GM12878 (cell line): ENCODE data around the gene TRMT44. TPM values are rescaled to one million over a fixed set of nuclear protein-coding genes. Genes with fewer than 3 reads are reported as not detected.
A peak's percentile ranks its signal among the peaks of the same experiment; 100 is the strongest.

Source experiments
- CHD1 ChIP-seq: IDR thresholded peaks from 2 replicates; pipeline ENCODE4 v1.6.1; 2012; ENCODE audit warnings: low read depth, low read length, improper control_type of control experiment
- ESRRA ChIP-seq: IDR thresholded peaks from 2 replicates; pipeline ENCODE4 v1.6.1; 2012; ENCODE audit warnings: mild to moderate bottlenecking, low read length, improper control_type of control experiment
- JUND ChIP-seq: IDR thresholded peaks from 2 replicates; pipeline ENCODE4 v1.6.1; 2012; ENCODE audit warnings: low read depth, mild to moderate bottlenecking, low read length, improper control_type of control experiment, moderate library complexity
- NBN ChIP-seq: fragments of 450-650 bp; IDR thresholded peaks from 2 replicates; pipeline ENCODE4 v1.6.1; 2016
- NR2C2 ChIP-seq: IDR thresholded peaks from 2 replicates; pipeline ENCODE4 v1.6.1; 2011; ENCODE audit warnings: borderline replicate concordance, low read depth; ENCODE audit not compliant: control insufficient read depth, insufficient read length
- PAX8 ChIP-seq: fragments of 450-650 bp; IDR thresholded peaks from 2 replicates; pipeline ENCODE4 v1.6.1; 2017; ENCODE audit warnings: mild to moderate bottlenecking, moderate library complexity
- RUNX3 ChIP-seq: IDR thresholded peaks from 2 replicates; pipeline ENCODE4 v1.6.1; 2012; ENCODE audit warnings: low read length, inconsistent platforms
- polyA plus RNA-seq, 11 experiments: library from polyadenylated mRNA; depleted of rRNA in 4 of 11; unstranded in 6 of 11; stranded (reverse) in 5 of 11; fragments of >200 nt; fragmentation: Nextera tagmentation in 4 of 11; fragmentation: Illumina TruSeq in 1 of 11; extraction: Ambion mirVana in 4 of 11; extraction: Trizol in 1 of 11; gene quantifications; 1 replicate in 1 of 11; 2 replicates in 10 of 11; pipeline versions ENCODE4 v1.2.1 to v1.2.3, GENCODE V29; 2011 to 2016; ENCODE audit warnings: inconsistent platforms in 2 of 11, missing spikeins in 2 of 11, low read depth in 1 of 11
- total RNA-seq, 4 experiments: library from RNA; depleted of rRNA in 3 of 4; stranded (reverse); fragments of >200 nt in 3 of 4; fragmentation: Illumina TruSeq in 1 of 4; extraction: Trizol in 1 of 4; gene quantifications; 2 replicates each; pipeline versions ENCODE4 v1.2.1 to v1.2.3, GENCODE V29; 2013 to 2021
- TF ChIP-seq, protein P1 (sequence below): fragments of 450-650 bp; IDR thresholded peaks from 2 replicates; pipeline ENCODE4 v1.6.1; 2017; ENCODE audit warnings: mild to moderate bottlenecking, moderate library complexity
- TF ChIP-seq, protein P2 (sequence below): IDR thresholded peaks from 2 replicates; pipeline ENCODE4 v1.6.1; 2012; ENCODE audit warnings: low read depth, low read length, improper control_type of control experiment
- TF ChIP-seq, protein P3 (sequence below): fragments of 450-650 bp; IDR thresholded peaks from 2 replicates; pipeline ENCODE4 v1.6.1; 2016; ENCODE audit warnings: mild to moderate bottlenecking

TRMT44 gene
- total and polyA plus RNA-seq, 10 of the 15 experiments (the other 5 are each of a cell fraction or from before 2014, with no cell fraction given): 1.3 to 18.5 (median 10.1) TPM

DNA sequence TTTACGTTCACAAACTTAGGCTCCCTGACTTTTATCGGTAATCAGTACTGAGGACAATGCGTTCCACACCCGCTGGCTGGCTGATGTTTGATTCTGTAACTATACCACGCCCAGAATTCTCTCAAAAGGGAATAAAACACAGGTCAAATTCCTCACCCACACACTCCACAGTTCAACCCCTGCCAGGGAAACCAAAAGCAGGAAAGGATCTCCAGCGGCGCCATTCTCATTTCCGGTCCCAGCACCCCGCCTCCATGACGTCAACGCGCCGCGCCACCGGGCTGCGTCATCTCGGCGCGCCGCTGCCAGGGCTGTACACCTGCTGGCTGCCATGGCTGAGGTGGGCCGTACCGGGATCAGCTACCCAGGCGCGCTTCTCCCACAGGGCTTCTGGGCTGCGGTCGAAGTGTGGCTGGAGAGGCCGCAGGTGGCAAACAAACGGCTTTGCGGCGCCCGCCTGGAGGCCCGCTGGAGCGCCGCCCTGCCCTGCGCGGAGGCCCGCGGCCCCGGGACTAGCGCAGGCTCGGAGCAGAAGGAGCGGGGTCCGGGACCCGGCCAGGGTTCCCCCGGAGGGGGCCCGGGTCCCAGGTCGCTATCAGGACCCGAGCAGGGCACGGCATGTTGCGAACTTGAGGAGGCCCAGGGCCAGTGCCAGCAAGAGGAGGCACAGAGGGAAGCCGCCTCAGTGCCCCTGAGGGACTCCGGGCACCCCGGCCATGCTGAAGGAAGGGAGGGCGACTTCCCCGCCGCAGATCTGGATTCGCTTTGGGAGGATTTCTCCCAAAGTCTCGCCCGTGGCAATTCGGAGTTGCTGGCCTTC, at the start of gene TRMT44, which contains the start of gene ACOX3 (continued):
- TF ChIP-seq, protein P1, sequence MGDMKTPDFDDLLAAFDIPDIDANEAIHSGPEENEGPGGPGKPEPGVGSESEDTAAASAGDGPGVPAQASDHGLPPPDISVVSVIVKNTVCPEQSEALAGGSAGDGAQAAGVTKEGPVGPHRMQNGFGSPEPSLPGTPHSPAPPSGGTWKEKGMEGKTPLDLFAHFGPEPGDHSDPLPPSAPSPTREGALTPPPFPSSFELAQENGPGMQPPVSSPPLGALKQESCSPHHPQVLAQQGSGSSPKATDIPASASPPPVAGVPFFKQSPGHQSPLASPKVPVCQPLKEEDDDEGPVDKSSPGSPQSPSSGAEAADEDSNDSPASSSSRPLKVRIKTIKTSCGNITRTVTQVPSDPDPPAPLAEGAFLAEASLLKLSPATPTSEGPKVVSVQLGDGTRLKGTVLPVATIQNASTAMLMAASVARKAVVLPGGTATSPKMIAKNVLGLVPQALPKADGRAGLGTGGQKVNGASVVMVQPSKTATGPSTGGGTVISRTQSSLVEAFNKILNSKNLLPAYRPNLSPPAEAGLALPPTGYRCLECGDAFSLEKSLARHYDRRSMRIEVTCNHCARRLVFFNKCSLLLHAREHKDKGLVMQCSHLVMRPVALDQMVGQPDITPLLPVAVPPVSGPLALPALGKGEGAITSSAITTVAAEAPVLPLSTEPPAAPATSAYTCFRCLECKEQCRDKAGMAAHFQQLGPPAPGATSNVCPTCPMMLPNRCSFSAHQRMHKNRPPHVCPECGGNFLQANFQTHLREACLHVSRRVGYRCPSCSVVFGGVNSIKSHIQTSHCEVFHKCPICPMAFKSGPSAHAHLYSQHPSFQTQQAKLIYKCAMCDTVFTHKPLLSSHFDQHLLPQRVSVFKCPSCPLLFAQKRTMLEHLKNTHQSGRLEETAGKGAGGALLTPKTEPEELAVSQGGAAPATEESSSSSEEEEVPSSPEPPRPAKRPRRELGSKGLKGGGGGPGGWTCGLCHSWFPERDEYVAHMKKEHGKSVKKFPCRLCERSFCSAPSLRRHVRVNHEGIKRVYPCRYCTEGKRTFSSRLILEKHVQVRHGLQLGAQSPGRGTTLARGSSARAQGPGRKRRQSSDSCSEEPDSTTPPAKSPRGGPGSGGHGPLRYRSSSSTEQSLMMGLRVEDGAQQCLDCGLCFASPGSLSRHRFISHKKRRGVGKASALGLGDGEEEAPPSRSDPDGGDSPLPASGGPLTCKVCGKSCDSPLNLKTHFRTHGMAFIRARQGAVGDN: no peak; the same call in none of the 2 replicates
- TF ChIP-seq ESRRA: no peak
- TF ChIP-seq NBN: peak; percentile 98
- TF ChIP-seq, protein P2, sequence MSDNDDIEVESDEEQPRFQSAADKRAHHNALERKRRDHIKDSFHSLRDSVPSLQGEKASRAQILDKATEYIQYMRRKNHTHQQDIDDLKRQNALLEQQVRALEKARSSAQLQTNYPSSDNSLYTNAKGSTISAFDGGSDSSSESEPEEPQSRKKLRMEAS: peak; percentile 82
- peak; percentile 29; the same call in 1 of the 2 replicates for TF ChIP-seq RUNX3
- TF ChIP-seq PAX8: 0 out of 2 replicates have a peak, but pooled peaks have one; percentile 13
- TF ChIP-seq CHD1: no peak
- TF ChIP-seq NR2C2: no peak
- TF ChIP-seq, protein P3, sequence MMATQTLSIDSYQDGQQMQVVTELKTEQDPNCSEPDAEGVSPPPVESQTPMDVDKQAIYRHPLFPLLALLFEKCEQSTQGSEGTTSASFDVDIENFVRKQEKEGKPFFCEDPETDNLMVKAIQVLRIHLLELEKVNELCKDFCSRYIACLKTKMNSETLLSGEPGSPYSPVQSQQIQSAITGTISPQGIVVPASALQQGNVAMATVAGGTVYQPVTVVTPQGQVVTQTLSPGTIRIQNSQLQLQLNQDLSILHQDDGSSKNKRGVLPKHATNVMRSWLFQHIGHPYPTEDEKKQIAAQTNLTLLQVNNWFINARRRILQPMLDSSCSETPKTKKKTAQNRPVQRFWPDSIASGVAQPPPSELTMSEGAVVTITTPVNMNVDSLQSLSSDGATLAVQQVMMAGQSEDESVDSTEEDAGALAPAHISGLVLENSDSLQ: 0 out of 2 replicates have a peak, but pooled peaks have one; percentile 13
- 0 out of 2 replicates have a peak, but pooled peaks have one; percentile 43 for TF ChIP-seq JUND
